ENCODE data around the gene UNC5B. TPM values are rescaled to one million over a fixed set of nuclear protein-coding genes. Genes with fewer than 3 reads are reported as not detected.

The UNC5B gene
- total RNA-seq, 4 donors from 2014 or later, result 4.2 to 17.6 (median 8.0) TPM

DNA sequence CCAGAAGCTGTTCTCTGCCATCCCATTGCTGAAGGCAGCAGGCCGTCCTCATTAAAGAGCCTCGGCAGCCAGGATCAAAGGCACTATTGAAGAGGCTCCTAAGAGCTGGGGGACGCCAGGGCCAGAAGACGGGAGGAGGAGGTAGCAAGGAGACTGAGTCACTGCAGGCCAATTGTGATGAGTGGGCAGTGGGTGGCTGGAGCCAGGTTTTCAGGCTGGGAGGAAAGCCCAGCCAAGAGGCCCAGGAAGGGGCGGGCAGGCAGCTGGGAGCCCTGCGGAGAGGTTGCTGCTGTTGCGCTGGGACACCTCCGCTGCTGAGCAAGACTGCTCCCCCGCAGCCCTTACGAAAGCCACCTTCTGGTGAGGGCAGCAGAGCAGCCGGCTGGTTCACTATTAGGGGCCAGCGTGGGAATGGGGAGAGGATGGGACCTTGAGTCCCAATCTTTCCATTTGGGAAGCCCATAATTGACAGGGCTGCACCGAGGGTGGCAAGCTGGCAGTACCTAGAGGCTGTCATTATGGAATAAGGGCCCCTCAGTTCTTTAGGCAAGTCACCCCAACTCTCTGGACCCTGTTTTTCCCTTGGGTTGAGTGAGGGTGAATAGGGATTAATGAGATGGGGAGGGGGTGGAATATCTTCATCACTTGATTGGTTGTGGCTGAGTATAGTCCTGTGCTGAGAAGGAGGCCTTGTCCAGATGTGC lies 48.4 kb downstream of the UNC5B start:
- DNase-seq (ENCODE audit: low spot score in 2 of 2), result no peak
- TF ChIP-seq, protein P1, sequence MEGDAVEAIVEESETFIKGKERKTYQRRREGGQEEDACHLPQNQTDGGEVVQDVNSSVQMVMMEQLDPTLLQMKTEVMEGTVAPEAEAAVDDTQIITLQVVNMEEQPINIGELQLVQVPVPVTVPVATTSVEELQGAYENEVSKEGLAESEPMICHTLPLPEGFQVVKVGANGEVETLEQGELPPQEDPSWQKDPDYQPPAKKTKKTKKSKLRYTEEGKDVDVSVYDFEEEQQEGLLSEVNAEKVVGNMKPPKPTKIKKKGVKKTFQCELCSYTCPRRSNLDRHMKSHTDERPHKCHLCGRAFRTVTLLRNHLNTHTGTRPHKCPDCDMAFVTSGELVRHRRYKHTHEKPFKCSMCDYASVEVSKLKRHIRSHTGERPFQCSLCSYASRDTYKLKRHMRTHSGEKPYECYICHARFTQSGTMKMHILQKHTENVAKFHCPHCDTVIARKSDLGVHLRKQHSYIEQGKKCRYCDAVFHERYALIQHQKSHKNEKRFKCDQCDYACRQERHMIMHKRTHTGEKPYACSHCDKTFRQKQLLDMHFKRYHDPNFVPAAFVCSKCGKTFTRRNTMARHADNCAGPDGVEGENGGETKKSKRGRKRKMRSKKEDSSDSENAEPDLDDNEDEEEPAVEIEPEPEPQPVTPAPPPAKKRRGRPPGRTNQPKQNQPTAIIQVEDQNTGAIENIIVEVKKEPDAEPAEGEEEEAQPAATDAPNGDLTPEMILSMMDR (IDR thresholded peaks at IDR 0.05), result no peak
- no peak for TF ChIP-seq POLR2A (IDR thresholded peaks at IDR 0.05)

DNA sequence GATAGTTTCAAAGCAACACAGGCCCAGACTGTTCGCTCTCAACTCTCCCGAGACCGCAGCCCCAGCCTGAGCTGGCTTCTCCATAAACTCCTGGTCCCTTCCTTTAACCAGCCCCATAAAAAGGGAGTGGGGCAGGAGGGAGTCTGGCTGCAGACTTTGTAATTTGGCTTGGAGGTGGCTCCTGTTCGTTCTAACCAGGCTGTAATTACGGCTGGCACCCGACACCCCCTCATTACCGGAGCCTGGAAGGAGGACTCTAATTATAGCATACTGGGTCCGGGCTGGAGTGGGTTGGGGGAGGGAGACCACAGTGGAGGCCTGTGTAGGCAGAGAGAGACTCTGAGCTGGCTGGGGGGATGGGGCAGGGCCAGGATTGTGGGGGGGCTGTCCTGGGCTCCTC lies 49.7 kb downstream of the UNC5B start:
- TF ChIP-seq, protein P1 (IDR thresholded peaks at IDR 0.05), result no peak
- no peak for TF ChIP-seq POLR2A (IDR thresholded peaks at IDR 0.05)
- WGBS, 2 donors, result 65 to 88% methylated on average over 8 of the region's 8 CpGs
- no peak for DNase-seq (ENCODE audit: low spot score in 2 of 2)
- H3K4me3 ChIP-seq (ENCODE audit: low read depth, poor library complexity, severe bottlenecking), result no peak overlapping the region
- intact Hi-C loops (cut with DNase I; ENCODE audit: low total_unique reads), result no loop called here

More for the DNA sequence above, 48.4 kb downstream of the UNC5B start:
- WGBS, 2 donors, result 54 to 59% methylated on average over 12 to 13 of the region's 13 CpGs
- intact Hi-C loops (cut with DNase I; ENCODE audit: low total_unique reads), result no loop called here
- H3K4me3 ChIP-seq (ENCODE audit: low read depth, poor library complexity, severe bottlenecking), result no peak overlapping the region

DNA sequence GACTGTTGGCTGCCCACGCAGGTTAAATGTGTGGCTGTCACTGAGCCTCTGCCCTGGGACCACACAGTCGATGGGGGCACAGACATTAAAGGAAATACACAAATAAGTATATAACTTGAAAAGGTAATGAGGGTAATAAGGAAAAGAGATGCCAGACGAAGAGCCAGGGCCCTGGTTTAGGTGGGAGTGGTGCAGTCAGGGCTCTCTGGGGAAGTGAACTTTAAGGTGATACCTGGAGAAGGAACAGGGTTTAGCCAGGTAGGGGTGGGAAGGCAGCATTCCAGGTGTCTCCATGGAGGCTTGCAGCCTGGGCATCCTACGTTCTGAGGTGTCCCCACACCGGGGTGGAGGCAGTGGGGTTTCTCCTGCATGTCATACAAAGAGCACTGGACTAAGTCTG lies 50.4 kb downstream of the UNC5B start:
- TF ChIP-seq, protein P1 (IDR thresholded peaks at IDR 0.05), result no peak
- TF ChIP-seq POLR2A (IDR thresholded peaks at IDR 0.05), result no peak
- DNase-seq (ENCODE audit: low spot score in 2 of 2), result no peak
- 83 to 87% methylated on average over 5 of the region's 5 CpGs for WGBS, 2 donors
- no peak overlapping the region for H3K4me3 ChIP-seq (ENCODE audit: low read depth, poor library complexity, severe bottlenecking)
- intact Hi-C loops (cut with DNase I; ENCODE audit: low total_unique reads), result no loop called here

DNA sequence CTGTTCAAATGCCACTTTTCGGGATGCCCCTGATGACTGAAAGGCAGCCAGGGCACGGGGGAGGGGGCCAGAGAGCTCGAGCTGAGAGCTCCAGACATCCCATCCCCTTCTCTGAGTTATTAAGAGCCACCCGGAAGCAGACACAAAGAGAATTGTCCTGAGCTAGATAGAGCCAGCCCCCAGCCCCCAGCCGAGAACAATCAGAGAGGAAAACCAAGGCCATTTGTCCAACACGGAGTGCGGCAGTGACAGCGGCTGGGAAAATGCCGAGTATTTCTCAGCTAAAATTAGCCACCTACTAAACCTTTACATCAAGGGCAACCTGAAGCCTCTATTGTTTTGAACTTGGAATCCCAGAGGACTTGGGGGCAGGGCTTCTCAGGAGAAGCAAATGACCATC lies 51.0 kb downstream of the UNC5B start:
- H3K4me3 ChIP-seq (ENCODE audit: low read depth, poor library complexity, severe bottlenecking), result no peak overlapping the region
- intact Hi-C loops (cut with DNase I; ENCODE audit: low total_unique reads), result no loop called here
- TF ChIP-seq, protein P1 (IDR thresholded peaks at IDR 0.05), result no peak
- no peak for TF ChIP-seq POLR2A (IDR thresholded peaks at IDR 0.05)
- DNase-seq (ENCODE audit: low spot score in 2 of 2), result no peak
- 79% methylated on average over 9 of the region's 9 CpGs for WGBS, 2 donors

DNA sequence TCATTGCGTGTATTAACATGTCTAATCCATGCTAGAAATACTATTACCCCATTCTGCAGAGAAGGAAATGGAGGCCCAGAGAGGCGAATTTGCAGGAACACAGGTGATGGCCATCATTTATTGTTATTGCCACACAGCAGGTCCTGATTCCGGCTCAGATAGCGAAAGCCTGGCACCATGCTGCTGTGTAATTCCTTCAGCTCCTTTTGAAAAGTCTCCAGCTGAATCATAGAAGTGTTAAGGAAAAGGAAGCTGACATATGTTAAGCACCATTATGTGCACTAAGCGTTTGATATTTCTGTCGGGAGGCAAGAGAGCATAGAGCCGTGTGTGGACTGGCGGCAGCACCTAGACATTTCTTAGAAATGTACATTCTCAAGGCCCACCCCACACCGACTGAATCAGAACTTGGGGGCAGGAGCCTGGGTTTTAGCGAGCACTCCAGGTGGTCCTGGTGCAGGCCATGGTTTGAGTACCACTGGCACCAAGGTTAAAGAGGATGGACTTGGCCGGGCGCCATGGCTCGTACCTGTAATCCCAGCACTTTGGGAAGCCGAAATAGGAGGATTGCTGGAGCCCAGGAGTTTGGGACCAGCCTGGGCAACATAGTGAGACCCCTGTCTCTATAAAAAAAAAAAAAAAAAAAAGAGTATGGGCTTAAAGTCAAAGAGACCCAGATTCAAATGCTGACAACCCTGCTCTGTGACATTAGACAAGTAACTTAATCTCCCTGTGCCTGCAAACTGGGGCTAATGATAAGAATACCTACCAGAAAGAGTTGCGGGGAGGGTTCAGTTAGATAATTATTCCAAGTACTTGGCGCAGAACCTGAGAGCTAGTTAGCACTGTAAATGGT lies 52.2 kb downstream of the UNC5B start:
- intact Hi-C loops (cut with DNase I; ENCODE audit: low total_unique reads), result no loop called here
- H3K4me3 ChIP-seq (ENCODE audit: low read depth, poor library complexity, severe bottlenecking), result no peak overlapping the region
- DNase-seq (ENCODE audit: low spot score in 2 of 2), result no peak
- TF ChIP-seq POLR2A (IDR thresholded peaks at IDR 0.05), result no peak
- TF ChIP-seq, protein P1 (IDR thresholded peaks at IDR 0.05), result no peak
- 78 to 80% methylated on average over 16 of the region's 16 CpGs for whole genome bisulfite sequencing, 2 donors
